Activated CD4-positive, alpha-beta T cell treated with anti-CD3 and anti-CD28 coated beads, Interleukin-2, Interleukin-4, amounts not matched to agents 100 ng/mL and 50 ng/mL, durations not matched to agents 16 hours and 8 hours (primary cell): ENCODE data around the gene SPTBN2.

Experiments used
- DNase-seq: peaks from one replicate; pipeline ENCODE4 v3.0.0-alpha.2; 2020; ENCODE audit warnings: low spot score

Gene SPTBN2

GRCh38 chr11:66638177-66639065 lies 90.6 kb downstream of the SPTBN2 start, which contains the start of gene RBM4:
RBM4 (plus strand) TSS chr11:66638703; CDS start chr11:66639712, 1,009 bp downstream.
- peak; percentile 99 for DNase-seq

GRCh38 chr11:66637557-66638176 lies 91.3 kb downstream of the SPTBN2 start:
- no peak for DNase-seq

- no peak for DNase-seq
These were observed 92.6 kb downstream of the SPTBN2 start for GRCh38 chr11:66636411-66636810.
